Ectodermal cell (in vitro differentiated cells): ENCODE data around the gene KCNJ18.
"Not testable (repeated sequence)": the region's sequence is repeated elsewhere in the genome, so short reads cannot be mapped to it uniquely, and the experiment has no call there.

Experiments
- H3K27ac ChIP-seq: 2 replicates; pipeline ENCODE4 v1.7.0; 2013; ENCODE audit warnings: mild to moderate bottlenecking, low read depth, low read length; ENCODE audit not compliant: insufficient read depth, poor library complexity, severe bottlenecking
- H3K27me3 ChIP-seq: 2 replicates; pipeline ENCODE4 v1.7.0; 2013; ENCODE audit warnings: mild to moderate bottlenecking, low read length; ENCODE audit not compliant: insufficient read depth, control insufficient read depth, poor library complexity, severe bottlenecking
- H3K36me3 ChIP-seq: one replicate; pipeline ENCODE4 v1.7.0; 2013; ENCODE audit warnings: low read length; ENCODE audit not compliant: control insufficient read depth, insufficient read depth
- H3K4me1 ChIP-seq: one replicate; pipeline ENCODE4 v1.7.0; 2013; ENCODE audit warnings: low read length; ENCODE audit not compliant: control insufficient read depth, insufficient read depth
- H3K4me3 ChIP-seq: 2 replicates; pipeline ENCODE4 v1.7.0; 2013; ENCODE audit warnings: low read depth, low read length, control low read depth; ENCODE audit not compliant: insufficient read depth
- H3K9me3 ChIP-seq: 2 replicates; pipeline ENCODE4 v1.7.0; 2013; ENCODE audit warnings: mild to moderate bottlenecking, low read length, moderate library complexity; ENCODE audit not compliant: control insufficient read depth
- WGBS, 2 experiments: methylation state at CpG; one replicate each; pipeline ENCODE4 v1.1.7; 2013; ENCODE audit warnings: missing lambda C conversion rate in 2 of 2; 5-methylcytosine and 5-hydroxymethylcytosine counted together

The KCNJ18 gene

DNA sequence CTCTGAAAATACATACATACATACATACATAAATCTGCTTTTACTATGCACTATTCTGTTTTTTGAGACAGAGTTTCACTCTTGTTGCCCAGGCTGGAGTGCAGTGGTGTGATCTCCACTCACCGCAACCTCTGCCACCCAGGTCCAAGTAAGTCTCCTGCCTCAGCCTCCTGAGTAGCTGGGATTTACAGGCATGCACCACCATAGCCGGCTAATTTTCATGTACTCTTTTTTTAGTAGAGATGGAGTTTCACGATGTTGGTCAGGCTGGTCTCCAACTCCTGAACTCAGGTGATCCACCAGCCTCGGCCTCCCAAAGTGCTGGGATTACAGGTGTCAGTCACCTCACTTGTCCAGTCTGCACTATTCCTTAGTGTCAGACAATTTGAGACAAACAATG, 20.5 kb upstream of the KCNJ18 start:
- H3K4me3 ChIP-seq, H3K27ac ChIP-seq, H3K4me1 ChIP-seq, H3K27me3 ChIP-seq, H3K36me3 ChIP-seq, H3K9me3 ChIP-seq: not testable (repeated sequence)
- WGBS, 2 experiments, result 76 to 81% methylated on average over 4 of the region's 4 CpGs

- H3K36me3 ChIP-seq, H3K4me3 ChIP-seq: not testable (repeated sequence)
- 90 to 91% methylated on average over 31 of the region's 31 CpGs for WGBS, 2 experiments
Observed at GRCh38 chr17:21673451-21674241, 18.7 kb upstream of the KCNJ18 start.

DNA sequence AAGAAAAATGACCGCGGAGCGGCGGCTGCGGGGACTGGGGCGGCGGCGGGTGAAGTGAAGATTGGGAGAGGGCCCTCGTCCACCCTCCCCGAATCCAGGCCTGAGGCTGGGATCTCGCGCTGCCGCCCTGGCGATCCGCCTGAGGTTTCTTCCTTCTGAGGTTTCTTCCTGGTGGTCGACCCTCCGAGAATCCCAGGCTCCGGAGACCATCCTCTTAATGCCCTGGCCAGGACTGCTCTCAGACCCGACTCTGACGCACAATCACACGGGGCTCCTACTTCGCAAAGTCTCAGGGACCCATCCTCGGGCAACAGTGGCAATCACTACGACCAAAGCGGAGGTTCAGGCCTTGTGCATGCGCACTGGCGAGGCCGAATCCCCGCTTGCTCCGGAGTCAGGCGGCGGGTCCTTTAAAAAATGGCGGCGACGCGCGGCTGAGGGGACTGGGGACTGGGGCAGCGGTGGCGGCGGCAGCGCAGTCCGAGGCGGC, 18.0 kb upstream of the KCNJ18 start:
- 93 to 94% methylated on average over 43 of the region's 43 CpGs for WGBS, 2 experiments
- Histone ChIP-seq H3K27ac (no peak overlapping the region), H3K27me3 (peaks cover 6% of the 10 kb centered on the region), H3K9me3 (peaks cover 4% of the 10 kb centered on the region), H3K4me1 (no peaks in the 10 kb centered on the region), H3K4me3 (no peak overlapping the region), H3K36me3 (no peaks in the 10 kb centered on the region)

More at GRCh38 chr17:21673451-21674241, 18.7 kb upstream of the KCNJ18 start:
- not testable (repeated sequence) for H3K27ac ChIP-seq, H3K9me3 ChIP-seq, H3K27me3 ChIP-seq, H3K4me1 ChIP-seq

- 83% methylated on average over 17 of the region's 17 CpGs for WGBS, 2 experiments
Observed at GRCh38 chr17:21674891-21675738, 17.2 kb upstream of the KCNJ18 start.

GRCh38 chr17:21675739-21676130, 16.6 kb upstream of the KCNJ18 start:
- H3K9me3 ChIP-seq, H3K27ac ChIP-seq, H3K4me1 ChIP-seq, H3K4me3 ChIP-seq, H3K36me3 ChIP-seq: not testable (repeated sequence)
- peaks cover 11% of the 10 kb centered on the region for H3K27me3 ChIP-seq
- WGBS, 2 experiments, result 84 to 86% methylated on average over 3 of the region's 3 CpGs

More at GRCh38 chr17:21674891-21675738, 17.2 kb upstream of the KCNJ18 start:
- H3K36me3 ChIP-seq, H3K4me1 ChIP-seq, H3K9me3 ChIP-seq, H3K4me3 ChIP-seq, H3K27ac ChIP-seq: not testable (repeated sequence)
- peaks cover 11% of the 10 kb centered on the region for H3K27me3 ChIP-seq

GRCh38 chr17:21676281-21677111, 15.8 kb upstream of the KCNJ18 start:
- no peak overlapping the region for H3K27ac ChIP-seq
- H3K36me3 ChIP-seq, result no peaks in the 10 kb centered on the region
- H3K27me3 ChIP-seq, result peaks cover 11% of the 10 kb centered on the region
- H3K9me3 ChIP-seq, result peaks cover 4% of the 10 kb centered on the region
- H3K4me1 ChIP-seq, result no peaks in the 10 kb centered on the region
- 82 to 84% methylated on average over 30 of the region's 30 CpGs for WGBS, 2 experiments
- H3K4me3 ChIP-seq, result no peak overlapping the region

DNA sequence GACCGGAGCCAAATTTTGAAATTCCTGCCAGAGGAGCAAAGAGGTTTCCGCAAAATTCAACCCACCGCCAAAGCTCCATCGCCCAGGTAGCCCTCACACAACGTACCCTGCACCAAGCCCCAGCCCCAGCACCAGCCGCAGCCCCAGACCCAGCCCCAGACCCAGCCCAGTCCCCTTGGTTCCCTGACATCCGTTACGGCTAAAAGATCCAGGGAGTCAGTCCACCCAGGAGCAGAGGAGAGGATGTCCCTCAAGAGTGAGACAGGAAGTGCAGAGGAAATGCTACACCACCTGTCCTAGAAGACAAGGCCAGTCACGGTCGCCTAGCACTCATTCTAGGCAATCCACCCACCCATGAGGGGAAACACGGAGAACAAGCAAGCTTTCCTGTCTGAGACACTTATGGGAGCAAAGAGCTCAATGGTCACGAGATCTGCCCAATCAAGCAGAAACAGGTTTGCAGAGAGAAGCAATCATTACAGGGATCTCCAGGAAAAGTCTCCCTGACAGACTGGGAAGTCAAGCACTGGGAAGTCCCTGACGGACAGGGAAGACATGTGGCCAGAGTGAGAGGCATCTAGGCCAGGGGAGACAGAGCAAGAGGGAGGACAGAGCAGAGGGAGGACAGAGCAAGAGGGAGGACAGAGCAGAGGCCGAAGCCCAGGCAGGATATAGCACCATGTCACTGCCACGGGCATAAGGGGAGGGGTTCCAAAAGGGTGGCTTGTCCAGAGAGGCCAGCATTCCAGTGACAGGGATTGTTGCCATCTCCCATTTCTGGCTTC, 15.0 kb upstream of the KCNJ18 start:
- Histone ChIP-seq H3K36me3 (no peaks in the 10 kb centered on the region), H3K4me1 (no peaks in the 10 kb centered on the region), H3K9me3 (peaks cover 4% of the 10 kb centered on the region), H3K27ac (no peak overlapping the region), H3K4me3 (no peak overlapping the region), H3K27me3 (peaks cover 11% of the 10 kb centered on the region)
- WGBS, 2 experiments, result 75 to 79% methylated on average over 15 of the region's 15 CpGs

- 77 to 80% methylated on average over 17 of the region's 17 CpGs for WGBS, 2 experiments
- Histone ChIP-seq H3K4me3 (no peak overlapping the region), H3K9me3 (peaks cover 4% of the 10 kb centered on the region), H3K27ac (no peak overlapping the region), H3K36me3 (no peaks in the 10 kb centered on the region), H3K27me3 (peaks cover 11% of the 10 kb centered on the region), H3K4me1 (no peaks in the 10 kb centered on the region)
Observed at GRCh38 chr17:21677911-21678310, 14.4 kb upstream of the KCNJ18 start.

GRCh38 chr17:21678393-21679081, 13.8 kb upstream of the KCNJ18 start:
- peaks cover 4% of the 10 kb centered on the region for H3K9me3 ChIP-seq
- H3K4me3 ChIP-seq, result no peak overlapping the region
- peaks cover 11% of the 10 kb centered on the region for H3K27me3 ChIP-seq
- H3K36me3 ChIP-seq, result no peaks in the 10 kb centered on the region
- WGBS, 2 experiments, result 76 to 77% methylated on average over 42 of the region's 42 CpGs
- H3K4me1 ChIP-seq, result no peaks in the 10 kb centered on the region
- no peak overlapping the region for H3K27ac ChIP-seq
